ENCODE measurements around the gene C1orf122.

DNA sequence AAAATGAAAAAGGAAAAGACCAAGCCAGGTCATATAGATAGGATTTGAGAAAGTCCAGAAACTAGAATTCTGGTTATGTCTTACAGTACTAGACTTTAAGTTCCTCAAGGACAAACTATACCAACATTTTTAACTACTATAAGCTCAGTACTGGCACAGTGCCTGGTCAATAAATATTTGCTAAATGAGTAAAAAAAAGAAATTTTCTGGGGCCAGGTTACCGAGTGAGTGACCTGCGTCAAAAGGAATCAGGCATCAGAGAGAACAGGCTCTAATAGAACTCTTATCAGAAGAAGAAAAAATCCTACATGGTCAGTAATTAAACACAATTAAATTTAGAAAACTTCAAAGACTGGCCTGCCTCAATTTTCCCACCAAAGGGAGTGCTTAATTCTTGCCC lies 24.2 kb downstream of the C1orf122 start:
- TF ChIP-seq SRF (IDR thresholded peaks at IDR 0.05; ENCODE audit: low read depth, low read length) (no peak), RBBP5 (IDR thresholded peaks at IDR 0.05; ENCODE audit: borderline replicate concordance, low read depth, low read length) (no peak), POLR2AphosphoS5 (IDR thresholded peaks at IDR 0.05; ENCODE audit: low read depth, low read length) (no peak), POLR2A (IDR thresholded peaks at IDR 0.05; ENCODE audit: control extremely low read depth in 1 of 2, low read depth in 2 of 2, low read length in 2 of 2) (no peak), MAFK (IDR thresholded peaks at IDR 0.05; ENCODE audit: low read depth, low read length) (no peak), CBX5 (IDR thresholded peaks at IDR 0.05; ENCODE audit: low read depth, low read length) (no peak), POU5F1 (IDR thresholded peaks at IDR 0.05; ENCODE audit: low read depth, low read length) (no peak), EP300 (IDR thresholded peaks at IDR 0.05; ENCODE audit: borderline replicate concordance in 1 of 2, low read depth in 2 of 2, low read length in 2 of 2) (no peak), RAD21 (IDR thresholded peaks at IDR 0.05 in 1 of 2, conservative IDR thresholded peaks at IDR 0.05 in 1 of 2; ENCODE audit: low read depth in 2 of 2, low read length in 2 of 2) (no peak)
- TF ChIP-seq, protein P1, sequence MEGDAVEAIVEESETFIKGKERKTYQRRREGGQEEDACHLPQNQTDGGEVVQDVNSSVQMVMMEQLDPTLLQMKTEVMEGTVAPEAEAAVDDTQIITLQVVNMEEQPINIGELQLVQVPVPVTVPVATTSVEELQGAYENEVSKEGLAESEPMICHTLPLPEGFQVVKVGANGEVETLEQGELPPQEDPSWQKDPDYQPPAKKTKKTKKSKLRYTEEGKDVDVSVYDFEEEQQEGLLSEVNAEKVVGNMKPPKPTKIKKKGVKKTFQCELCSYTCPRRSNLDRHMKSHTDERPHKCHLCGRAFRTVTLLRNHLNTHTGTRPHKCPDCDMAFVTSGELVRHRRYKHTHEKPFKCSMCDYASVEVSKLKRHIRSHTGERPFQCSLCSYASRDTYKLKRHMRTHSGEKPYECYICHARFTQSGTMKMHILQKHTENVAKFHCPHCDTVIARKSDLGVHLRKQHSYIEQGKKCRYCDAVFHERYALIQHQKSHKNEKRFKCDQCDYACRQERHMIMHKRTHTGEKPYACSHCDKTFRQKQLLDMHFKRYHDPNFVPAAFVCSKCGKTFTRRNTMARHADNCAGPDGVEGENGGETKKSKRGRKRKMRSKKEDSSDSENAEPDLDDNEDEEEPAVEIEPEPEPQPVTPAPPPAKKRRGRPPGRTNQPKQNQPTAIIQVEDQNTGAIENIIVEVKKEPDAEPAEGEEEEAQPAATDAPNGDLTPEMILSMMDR (IDR thresholded peaks at IDR 0.05; ENCODE audit: control extremely low read depth in 1 of 3, insufficient read depth in 1 of 3, low read depth in 1 of 3, low read length in 3 of 3), result no peak
